Transverse colon (tissue), 3 donors: ENCODE data around the gene GBE1.

Experiments used
- POLR2A ChIP-seq: fragments of 450-650 bp; IDR thresholded peaks from one replicate; pipeline ENCODE4 v1.6.1; 2016; ENCODE audit warnings: antibody characterized with exemption, mild to moderate bottlenecking, moderate library complexity
- TF ChIP-seq, protein P1 (sequence below), 5 experiments: fragments of 200-600 bp in 3 of 5; fragments of 450-650 bp in 2 of 5; sonication (generic) in 3 of 5; IDR thresholded peaks; 1 replicate in 2 of 5; 2 replicates in 3 of 5; pipeline ENCODE4 v1.5.1; 2016 to 2017; ENCODE audit warnings: antibody characterized with exemption in 5 of 5, inconsistent platforms in 3 of 5, mild to moderate bottlenecking in 2 of 5, moderate library complexity in 1 of 5

DNA sequence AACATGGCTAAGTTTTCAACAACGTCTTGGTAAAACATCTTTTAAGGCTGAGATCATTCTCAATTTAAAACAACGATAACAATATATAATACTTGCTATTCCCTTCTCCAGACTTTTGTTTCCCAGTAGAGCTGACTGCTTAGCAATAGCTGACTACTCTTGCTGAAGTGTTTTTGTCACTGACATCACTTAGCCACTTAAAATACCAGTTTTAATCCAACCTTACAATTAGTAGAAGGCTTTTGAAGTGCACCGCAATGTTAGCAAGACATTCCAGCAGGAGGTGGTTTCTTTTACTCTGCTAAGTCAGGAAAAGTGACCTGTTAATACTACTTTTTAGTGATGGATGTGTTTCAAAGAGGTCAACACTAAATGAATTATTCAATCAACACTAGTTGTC is 28.7 kb upstream of the GBE1 start:
- no peak for TF ChIP-seq POLR2A
- TF ChIP-seq, protein P1, sequence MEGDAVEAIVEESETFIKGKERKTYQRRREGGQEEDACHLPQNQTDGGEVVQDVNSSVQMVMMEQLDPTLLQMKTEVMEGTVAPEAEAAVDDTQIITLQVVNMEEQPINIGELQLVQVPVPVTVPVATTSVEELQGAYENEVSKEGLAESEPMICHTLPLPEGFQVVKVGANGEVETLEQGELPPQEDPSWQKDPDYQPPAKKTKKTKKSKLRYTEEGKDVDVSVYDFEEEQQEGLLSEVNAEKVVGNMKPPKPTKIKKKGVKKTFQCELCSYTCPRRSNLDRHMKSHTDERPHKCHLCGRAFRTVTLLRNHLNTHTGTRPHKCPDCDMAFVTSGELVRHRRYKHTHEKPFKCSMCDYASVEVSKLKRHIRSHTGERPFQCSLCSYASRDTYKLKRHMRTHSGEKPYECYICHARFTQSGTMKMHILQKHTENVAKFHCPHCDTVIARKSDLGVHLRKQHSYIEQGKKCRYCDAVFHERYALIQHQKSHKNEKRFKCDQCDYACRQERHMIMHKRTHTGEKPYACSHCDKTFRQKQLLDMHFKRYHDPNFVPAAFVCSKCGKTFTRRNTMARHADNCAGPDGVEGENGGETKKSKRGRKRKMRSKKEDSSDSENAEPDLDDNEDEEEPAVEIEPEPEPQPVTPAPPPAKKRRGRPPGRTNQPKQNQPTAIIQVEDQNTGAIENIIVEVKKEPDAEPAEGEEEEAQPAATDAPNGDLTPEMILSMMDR (IDR thresholded peaks at IDR 0.05), result no peak
